HAP-1 (cell line): ENCODE results near the gene CD101.

Experiments
- DNase-seq, 2 experiments: peaks; one replicate each; pipeline ENCODE4 v3.0.0-alpha.2; 2016 to 2020; ENCODE audit warnings: low spot score in 2 of 2
- H3K27me3 ChIP-seq: fragments of 250-450 bp; sonication (Bioruptor Pico); 2 replicates; pipeline ENCODE4 v1.5.1; 2020; ENCODE audit warnings: low read depth, mild to moderate bottlenecking, moderate library complexity
- H3K36me3 ChIP-seq: fragments of 250-450 bp; sonication (Bioruptor Pico); replicated peaks from 2 replicates; pipeline ENCODE4 v1.5.1; 2020; ENCODE audit warnings: mild to moderate bottlenecking
- H3K4me1 ChIP-seq: fragments of 250-450 bp; sonication (Bioruptor Pico); 2 replicates; pipeline ENCODE4 v1.5.1; 2020; ENCODE audit warnings: mild to moderate bottlenecking
- H3K4me3 ChIP-seq: fragments of 250-450 bp; sonication (Bioruptor Pico); 2 replicates; pipeline ENCODE4 v1.5.1; 2020; ENCODE audit warnings: mild to moderate bottlenecking, moderate library complexity
- H3K9me3 ChIP-seq: fragments of 250-450 bp; sonication (Bioruptor Pico); 2 replicates; pipeline ENCODE4 v1.5.1; 2020; ENCODE audit warnings: mild to moderate bottlenecking, moderate library complexity
- in situ Hi-C: fragments of 300-500 bp; cut with MboI; formaldehyde crosslinking; loops from 3 replicates; pipeline ENCODE4 v1.14.3; 2020; ENCODE audit warnings: low sequenced_read_pairs, inconsistent platforms, mixed read lengths

CD101 gene

GRCh38 chr1:117059678-117060440, 58.3 kb downstream of the CD101 start, which contains the start of gene TTF2:
Gene TTF2 (plus strand): TSS chr1:117060326. CDS start chr1:117060347, 21 bp downstream.
- H3K27me3 ChIP-seq, result no peaks in the 10 kb centered on the region
- H3K4me3 ChIP-seq, result peak within 1 kb of the TSS; percentile 59
- H3K9me3 ChIP-seq, result no peaks in the 10 kb centered on the region
- DNase-seq, result peak; percentile 98 to 99
- in situ Hi-C loops, result loop anchor here (25.0 kb wide), 1 partner anchor 473 kb away; no protein-coding TSS in a partner anchor
- peaks cover 21% of the 10 kb centered on the region for H3K4me1 ChIP-seq
- H3K36me3 ChIP-seq, result peaks cover 28% of the 10 kb centered on the region

GRCh38 chr1:117060441-117061317, 59.1 kb downstream of the CD101 start:
- in situ Hi-C loops, result loop anchor here (25.0 kb wide), 1 partner anchor 473 kb away; no protein-coding TSS in a partner anchor
- H3K4me1 ChIP-seq, result peaks cover 21% of the 10 kb centered on the region

GRCh38 chr1:117061986-117062415, 60.4 kb downstream of the CD101 start:
- in situ Hi-C loops, result loop anchor here (25.0 kb wide), 1 partner anchor 475 kb away; no protein-coding TSS in a partner anchor
- H3K27me3 ChIP-seq, result no peaks in the 10 kb centered on the region
- no peak overlapping the region for H3K4me3 ChIP-seq
- DNase-seq, result no peak
- H3K9me3 ChIP-seq, result no peaks in the 10 kb centered on the region
- H3K36me3 ChIP-seq, result peaks cover 31% of the 10 kb centered on the region
- peaks cover 21% of the 10 kb centered on the region for H3K4me1 ChIP-seq

More at GRCh38 chr1:117060441-117061317, 59.1 kb downstream of the CD101 start:
- Histone ChIP-seq H3K36me3 (peaks cover 31% of the 10 kb centered on the region), H3K27me3 (no peaks in the 10 kb centered on the region), H3K9me3 (no peaks in the 10 kb centered on the region), H3K4me3 (peak overlapping the region; percentile 59)
- peak; percentile 55 to 60 for DNase-seq

GRCh38 chr1:117066367-117066766, 64.8 kb downstream of the CD101 start:
- Histone ChIP-seq H3K27me3 (no peaks in the 10 kb centered on the region), H3K4me3 (no peak overlapping the region), H3K9me3 (no peaks in the 10 kb centered on the region), H3K36me3 (peaks cover 38% of the 10 kb centered on the region), H3K4me1 (peaks cover 13% of the 10 kb centered on the region)
- in situ Hi-C loops, result loop anchor here (25.0 kb wide), 1 partner anchor 479 kb away; no protein-coding TSS in a partner anchor
- no peak for DNase-seq

- no peaks in the 10 kb centered on the region for H3K27me3 ChIP-seq
- DNase-seq, result peak; percentile 52 to 64
- H3K4me1 ChIP-seq, result peaks cover 2% of the 10 kb centered on the region; the same call in 1 of the 2 replicates
- no peaks in the 10 kb centered on the region for H3K9me3 ChIP-seq
- no peak overlapping the region for H3K4me3 ChIP-seq
- in situ Hi-C loops, result loop anchor here (25.0 kb wide), 1 partner anchor 480 kb away; no protein-coding TSS in a partner anchor
- H3K36me3 ChIP-seq, result peaks cover 31% of the 10 kb centered on the region
Measured at GRCh38 chr1:117067533-117068370, 66.2 kb downstream of the CD101 start.

GRCh38 chr1:117068580-117068979, 67.0 kb downstream of the CD101 start:
- no peak overlapping the region for H3K4me3 ChIP-seq
- DNase-seq, result no peak
- no peaks in the 10 kb centered on the region for H3K9me3 ChIP-seq
- peaks cover 29% of the 10 kb centered on the region for H3K36me3 ChIP-seq
- H3K4me1 ChIP-seq, result no peaks in the 10 kb centered on the region
- H3K27me3 ChIP-seq, result no peaks in the 10 kb centered on the region
- in situ Hi-C loops, result loop anchor here (25.0 kb wide), 1 partner anchor 481 kb away; no protein-coding TSS in a partner anchor

GRCh38 chr1:117069220-117069844, 67.8 kb downstream of the CD101 start:
- DNase-seq, result no peak
- no peaks in the 10 kb centered on the region for H3K4me1 ChIP-seq
- in situ Hi-C loops, result loop anchor here (25.0 kb wide), 1 partner anchor 482 kb away; no protein-coding TSS in a partner anchor
- H3K27me3 ChIP-seq, result no peaks in the 10 kb centered on the region
- no peak overlapping the region for H3K4me3 ChIP-seq
- H3K36me3 ChIP-seq, result peaks cover 26% of the 10 kb centered on the region
- H3K9me3 ChIP-seq, result no peaks in the 10 kb centered on the region

- peaks cover 29% of the 10 kb centered on the region for H3K36me3 ChIP-seq
- no peak overlapping the region for H3K4me3 ChIP-seq
- in situ Hi-C loops, result loop anchor here (10.0 to 25.0 kb wide), 2 partner anchors 215 to 483 kb away; no protein-coding TSS in a partner anchor
- no peaks in the 10 kb centered on the region for H3K27me3 ChIP-seq
- no peaks in the 10 kb centered on the region for H3K4me1 ChIP-seq
- no peak for DNase-seq
- no peaks in the 10 kb centered on the region for H3K9me3 ChIP-seq
Measured at GRCh38 chr1:117070124-117070523, 68.6 kb downstream of the CD101 start.

- Histone ChIP-seq H3K36me3 (peaks cover 78% of the 10 kb centered on the region), H3K9me3 (no peaks in the 10 kb centered on the region), H3K27me3 (no peaks in the 10 kb centered on the region), H3K4me3 (no peak overlapping the region), H3K4me1 (no peaks in the 10 kb centered on the region)
- no peak for DNase-seq
- in situ Hi-C loops, result loop anchor here (10.0 to 25.0 kb wide), 2 partner anchors 208 to 861 kb away; partner anchors contain the start of genes GDAP2 and WDR3
Measured at GRCh38 chr1:117076648-117077047, 75.1 kb downstream of the CD101 start.

GRCh38 chr1:117077267-117077666, 75.7 kb downstream of the CD101 start:
- no peak for DNase-seq
- Histone ChIP-seq H3K36me3 (peaks cover 84% of the 10 kb centered on the region), H3K4me1 (no peaks in the 10 kb centered on the region), H3K4me3 (no peak overlapping the region), H3K27me3 (no peaks in the 10 kb centered on the region), H3K9me3 (no peaks in the 10 kb centered on the region)
- in situ Hi-C loops, result loop anchor here (10.0 to 25.0 kb wide), 2 partner anchors 208 to 860 kb away; partner anchors contain the start of genes GDAP2 and WDR3

- in situ Hi-C loops, result loop anchor here (10.0 to 25.0 kb wide), 2 partner anchors 205 to 858 kb away; partner anchors contain the start of genes GDAP2 and WDR3
- H3K36me3 ChIP-seq, result peaks cover 87% of the 10 kb centered on the region
- H3K4me3 ChIP-seq, result no peak overlapping the region
- no peaks in the 10 kb centered on the region for H3K4me1 ChIP-seq
- H3K9me3 ChIP-seq, result no peaks in the 10 kb centered on the region
- no peaks in the 10 kb centered on the region for H3K27me3 ChIP-seq
- no peak for DNase-seq
Measured at GRCh38 chr1:117079737-117080136, 78.2 kb downstream of the CD101 start.

GRCh38 chr1:117084231-117084630, 82.7 kb downstream of the CD101 start:
- no peaks in the 10 kb centered on the region for H3K9me3 ChIP-seq
- DNase-seq, result no peak
- H3K36me3 ChIP-seq, result peaks cover 77% of the 10 kb centered on the region
- no peak overlapping the region for H3K4me3 ChIP-seq
- no peaks in the 10 kb centered on the region for H3K4me1 ChIP-seq
- H3K27me3 ChIP-seq, result no peaks in the 10 kb centered on the region
- in situ Hi-C loops, result loop anchor here (25.0 kb wide), 1 partner anchor 853 kb away; the partner anchor contains the start of genes GDAP2 and WDR3
